Measurements from ENCODE around the gene CDK8.

The CDK8 gene

DNA sequence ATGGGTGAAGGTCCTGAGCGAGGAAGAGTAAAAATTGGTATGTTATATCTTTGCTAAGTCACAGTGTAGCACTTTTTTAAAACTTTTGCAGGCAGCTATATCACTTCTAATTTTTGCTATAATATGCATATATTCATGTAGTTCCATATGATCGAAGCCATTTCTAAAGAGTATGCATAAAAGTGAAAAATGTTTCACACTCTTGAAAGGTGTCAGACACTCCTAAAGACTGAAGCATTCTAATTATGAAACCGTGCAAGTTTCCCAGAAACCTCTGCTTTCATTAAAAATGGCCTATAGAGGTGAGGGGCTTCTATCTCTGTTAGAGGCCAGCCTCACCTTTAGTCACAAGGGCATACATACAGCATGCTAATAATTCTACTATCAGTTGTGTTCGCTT is 128.9 kb downstream of the CDK8 start:
- ATAC-seq: no peak
- TF ChIP-seq PPARA (CRISPR knock-in tag; IDR thresholded peaks at IDR 0.05; ENCODE audit: borderline replicate concordance) (no peak), OSR1 (CRISPR knock-in tag; IDR thresholded peaks at IDR 0.05) (no peak), TOX (CRISPR knock-in tag; IDR thresholded peaks at IDR 0.05; ENCODE audit: borderline replicate concordance) (no peak), ZC3H10 (CRISPR knock-in tag; IDR thresholded peaks at IDR 0.05) (no peak), SNAI2 (CRISPR knock-in tag; IDR thresholded peaks at IDR 0.05) (no peak), ZNF565 (CRISPR knock-in tag; conservative IDR thresholded peaks at IDR 0.05; ENCODE audit: low read depth) (no peak), ZFP30 (CRISPR knock-in tag; IDR thresholded peaks at IDR 0.05) (no peak), GLIS3 (CRISPR knock-in tag; IDR thresholded peaks at IDR 0.05) (no peak)
- TF ChIP-seq, protein P1, sequence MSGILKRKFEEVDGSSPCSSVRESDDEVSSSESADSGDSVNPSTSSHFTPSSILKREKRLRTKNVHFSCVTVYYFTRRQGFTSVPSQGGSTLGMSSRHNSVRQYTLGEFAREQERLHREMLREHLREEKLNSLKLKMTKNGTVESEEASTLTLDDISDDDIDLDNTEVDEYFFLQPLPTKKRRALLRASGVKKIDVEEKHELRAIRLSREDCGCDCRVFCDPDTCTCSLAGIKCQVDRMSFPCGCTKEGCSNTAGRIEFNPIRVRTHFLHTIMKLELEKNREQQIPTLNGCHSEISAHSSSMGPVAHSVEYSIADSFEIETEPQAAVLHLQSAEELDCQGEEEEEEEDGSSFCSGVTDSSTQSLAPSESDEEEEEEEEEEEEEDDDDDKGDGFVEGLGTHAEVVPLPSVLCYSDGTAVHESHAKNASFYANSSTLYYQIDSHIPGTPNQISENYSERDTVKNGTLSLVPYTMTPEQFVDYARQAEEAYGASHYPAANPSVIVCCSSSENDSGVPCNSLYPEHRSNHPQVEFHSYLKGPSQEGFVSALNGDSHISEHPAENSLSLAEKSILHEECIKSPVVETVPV (CRISPR knock-in tag; IDR thresholded peaks at IDR 0.05): no peak
- TF ChIP-seq, protein P2, sequence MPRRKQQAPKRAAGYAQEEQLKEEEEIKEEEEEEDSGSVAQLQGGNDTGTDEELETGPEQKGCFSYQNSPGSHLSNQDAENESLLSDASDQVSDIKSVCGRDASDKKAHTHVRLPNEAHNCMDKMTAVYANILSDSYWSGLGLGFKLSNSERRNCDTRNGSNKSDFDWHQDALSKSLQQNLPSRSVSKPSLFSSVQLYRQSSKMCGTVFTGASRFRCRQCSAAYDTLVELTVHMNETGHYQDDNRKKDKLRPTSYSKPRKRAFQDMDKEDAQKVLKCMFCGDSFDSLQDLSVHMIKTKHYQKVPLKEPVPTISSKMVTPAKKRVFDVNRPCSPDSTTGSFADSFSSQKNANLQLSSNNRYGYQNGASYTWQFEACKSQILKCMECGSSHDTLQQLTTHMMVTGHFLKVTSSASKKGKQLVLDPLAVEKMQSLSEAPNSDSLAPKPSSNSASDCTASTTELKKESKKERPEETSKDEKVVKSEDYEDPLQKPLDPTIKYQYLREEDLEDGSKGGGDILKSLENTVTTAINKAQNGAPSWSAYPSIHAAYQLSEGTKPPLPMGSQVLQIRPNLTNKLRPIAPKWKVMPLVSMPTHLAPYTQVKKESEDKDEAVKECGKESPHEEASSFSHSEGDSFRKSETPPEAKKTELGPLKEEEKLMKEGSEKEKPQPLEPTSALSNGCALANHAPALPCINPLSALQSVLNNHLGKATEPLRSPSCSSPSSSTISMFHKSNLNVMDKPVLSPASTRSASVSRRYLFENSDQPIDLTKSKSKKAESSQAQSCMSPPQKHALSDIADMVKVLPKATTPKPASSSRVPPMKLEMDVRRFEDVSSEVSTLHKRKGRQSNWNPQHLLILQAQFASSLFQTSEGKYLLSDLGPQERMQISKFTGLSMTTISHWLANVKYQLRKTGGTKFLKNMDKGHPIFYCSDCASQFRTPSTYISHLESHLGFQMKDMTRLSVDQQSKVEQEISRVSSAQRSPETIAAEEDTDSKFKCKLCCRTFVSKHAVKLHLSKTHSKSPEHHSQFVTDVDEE (CRISPR knock-in tag; IDR thresholded peaks at IDR 0.05): no peak
- TF ChIP-seq, protein P3, sequence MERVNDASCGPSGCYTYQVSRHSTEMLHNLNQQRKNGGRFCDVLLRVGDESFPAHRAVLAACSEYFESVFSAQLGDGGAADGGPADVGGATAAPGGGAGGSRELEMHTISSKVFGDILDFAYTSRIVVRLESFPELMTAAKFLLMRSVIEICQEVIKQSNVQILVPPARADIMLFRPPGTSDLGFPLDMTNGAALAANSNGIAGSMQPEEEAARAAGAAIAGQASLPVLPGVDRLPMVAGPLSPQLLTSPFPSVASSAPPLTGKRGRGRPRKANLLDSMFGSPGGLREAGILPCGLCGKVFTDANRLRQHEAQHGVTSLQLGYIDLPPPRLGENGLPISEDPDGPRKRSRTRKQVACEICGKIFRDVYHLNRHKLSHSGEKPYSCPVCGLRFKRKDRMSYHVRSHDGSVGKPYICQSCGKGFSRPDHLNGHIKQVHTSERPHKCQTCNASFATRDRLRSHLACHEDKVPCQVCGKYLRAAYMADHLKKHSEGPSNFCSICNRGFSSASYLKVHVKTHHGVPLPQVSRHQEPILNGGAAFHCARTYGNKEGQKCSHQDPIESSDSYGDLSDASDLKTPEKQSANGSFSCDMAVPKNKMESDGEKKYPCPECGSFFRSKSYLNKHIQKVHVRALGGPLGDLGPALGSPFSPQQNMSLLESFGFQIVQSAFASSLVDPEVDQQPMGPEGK (CRISPR knock-in tag; IDR thresholded peaks at IDR 0.05; ENCODE audit: borderline replicate concordance): no peak
- TF ChIP-seq, protein P4, sequence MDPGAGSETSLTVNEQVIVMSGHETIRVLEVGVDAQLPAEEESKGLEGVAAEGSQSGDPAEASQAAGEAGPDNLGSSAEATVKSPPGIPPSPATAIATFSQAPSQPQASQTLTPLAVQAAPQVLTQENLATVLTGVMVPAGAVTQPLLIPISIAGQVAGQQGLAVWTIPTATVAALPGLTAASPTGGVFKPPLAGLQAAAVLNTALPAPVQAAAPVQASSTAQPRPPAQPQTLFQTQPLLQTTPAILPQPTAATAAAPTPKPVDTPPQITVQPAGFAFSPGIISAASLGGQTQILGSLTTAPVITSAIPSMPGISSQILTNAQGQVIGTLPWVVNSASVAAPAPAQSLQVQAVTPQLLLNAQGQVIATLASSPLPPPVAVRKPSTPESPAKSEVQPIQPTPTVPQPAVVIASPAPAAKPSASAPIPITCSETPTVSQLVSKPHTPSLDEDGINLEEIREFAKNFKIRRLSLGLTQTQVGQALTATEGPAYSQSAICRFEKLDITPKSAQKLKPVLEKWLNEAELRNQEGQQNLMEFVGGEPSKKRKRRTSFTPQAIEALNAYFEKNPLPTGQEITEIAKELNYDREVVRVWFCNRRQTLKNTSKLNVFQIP (CRISPR knock-in tag; IDR thresholded peaks at IDR 0.05; ENCODE audit: borderline replicate concordance, low read depth): no peak

DNA sequence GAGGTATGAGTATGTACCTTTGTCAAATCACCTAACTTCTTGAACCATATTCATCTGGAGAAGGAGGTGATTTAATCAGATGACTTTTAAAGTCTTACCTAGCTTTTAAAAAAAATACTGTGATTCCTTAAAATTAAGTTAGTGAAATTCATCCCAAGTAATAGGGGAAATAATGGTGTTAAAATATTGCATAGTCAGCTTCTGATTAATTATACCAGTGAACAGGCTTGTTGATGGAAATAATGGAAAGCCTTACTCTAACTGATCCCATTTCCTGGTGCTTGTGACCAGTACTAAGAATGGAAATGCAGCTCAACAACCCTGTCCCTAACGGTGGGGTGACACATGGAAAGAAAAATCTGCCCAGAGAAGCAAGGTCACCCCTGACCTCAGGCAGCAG is 130.7 kb downstream of the CDK8 start:
- TF ChIP-seq, protein P5, sequence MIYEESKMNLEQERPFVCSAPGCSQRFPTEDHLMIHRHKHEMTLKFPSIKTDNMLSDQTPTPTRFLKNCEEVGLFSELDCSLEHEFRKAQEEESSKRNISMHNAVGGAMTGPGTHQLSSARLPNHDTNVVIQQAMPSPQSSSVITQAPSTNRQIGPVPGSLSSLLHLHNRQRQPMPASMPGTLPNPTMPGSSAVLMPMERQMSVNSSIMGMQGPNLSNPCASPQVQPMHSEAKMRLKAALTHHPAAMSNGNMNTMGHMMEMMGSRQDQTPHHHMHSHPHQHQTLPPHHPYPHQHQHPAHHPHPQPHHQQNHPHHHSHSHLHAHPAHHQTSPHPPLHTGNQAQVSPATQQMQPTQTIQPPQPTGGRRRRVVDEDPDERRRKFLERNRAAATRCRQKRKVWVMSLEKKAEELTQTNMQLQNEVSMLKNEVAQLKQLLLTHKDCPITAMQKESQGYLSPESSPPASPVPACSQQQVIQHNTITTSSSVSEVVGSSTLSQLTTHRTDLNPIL (CRISPR knock-in tag; IDR thresholded peaks at IDR 0.05; ENCODE audit: low read depth): no peak
- TF ChIP-seq, protein P1 (CRISPR knock-in tag; IDR thresholded peaks at IDR 0.05): no peak
- TF ChIP-seq ESRRG (CRISPR knock-in tag; IDR thresholded peaks at IDR 0.05): no peak
- no peak for TF ChIP-seq SNAI2 (CRISPR knock-in tag; IDR thresholded peaks at IDR 0.05)
- TF ChIP-seq TOX (CRISPR knock-in tag; IDR thresholded peaks at IDR 0.05; ENCODE audit: borderline replicate concordance): no peak
- no peak for TF ChIP-seq ZC3H10 (CRISPR knock-in tag; IDR thresholded peaks at IDR 0.05)
- no peak for TF ChIP-seq ISL1 (CRISPR knock-in tag; IDR thresholded peaks at IDR 0.05)
- TF ChIP-seq ZFP3 (CRISPR knock-in tag; IDR thresholded peaks at IDR 0.05): no peak
- TF ChIP-seq GLIS3 (CRISPR knock-in tag; IDR thresholded peaks at IDR 0.05): no peak
- TF ChIP-seq OSR1 (CRISPR knock-in tag; IDR thresholded peaks at IDR 0.05): no peak
- TF ChIP-seq ZNF565 (CRISPR knock-in tag; conservative IDR thresholded peaks at IDR 0.05; ENCODE audit: low read depth): no peak
- TF ChIP-seq, protein P4 (CRISPR knock-in tag; IDR thresholded peaks at IDR 0.05; ENCODE audit: borderline replicate concordance, low read depth): no peak
- TF ChIP-seq BACH2 (CRISPR knock-in tag; IDR thresholded peaks at IDR 0.05; ENCODE audit: borderline replicate concordance): no peak
- TF ChIP-seq ZFP30 (CRISPR knock-in tag; IDR thresholded peaks at IDR 0.05): no peak
- ATAC-seq: no peak

All from SK-N-SH treated with all-trans-retinoic acid at 6 μM for 48 hours (cell line).